OCI-LY1 (cell line): ENCODE results near the gene NME5.

Source experiments
- H2AFZ ChIP-seq: fragments of 200-600 bp; sonication (generic), shearing (Covaris generic); 2 replicates; pipeline ENCODE4 v1.6.0; 2014; ENCODE audit warnings: antibody characterized with exemption, mild to moderate bottlenecking, low read length
- H3F3A ChIP-seq: fragments of 200-600 bp; sonication (generic), shearing (Covaris generic); 2 replicates; pipeline ENCODE4 v1.6.0; 2014; ENCODE audit warnings: mild to moderate bottlenecking, antibody characterized with exemption, low read length, moderate library complexity; ENCODE audit not compliant: insufficient read depth
- H3K27ac ChIP-seq: fragments of 200-600 bp; sonication (generic); 2 replicates; pipeline ENCODE4 v1.5.1; 2014; ENCODE audit warnings: low read length, mixed run types, mild to moderate bottlenecking, low read depth; ENCODE audit not compliant: poor library complexity, severe bottlenecking
- H3K27me3 ChIP-seq: fragments of 200-600 bp; sonication (generic); 2 replicates; pipeline ENCODE4 v1.6.0; 2014; ENCODE audit warnings: antibody characterized with exemption, mild to moderate bottlenecking, low read length, moderate library complexity; ENCODE audit not compliant: insufficient read depth
- H3K36me3 ChIP-seq: fragments of 200-600 bp; sonication (generic); 2 replicates; pipeline ENCODE4 v1.6.1; 2014; ENCODE audit warnings: mild to moderate bottlenecking, antibody characterized with exemption, low read length, moderate library complexity, mixed read lengths; ENCODE audit not compliant: insufficient read depth
- H3K4me1 ChIP-seq: fragments of 200-600 bp; sonication (generic); 2 replicates; pipeline ENCODE4 v1.5.1; 2014; ENCODE audit warnings: mild to moderate bottlenecking, low read length, moderate library complexity; ENCODE audit not compliant: insufficient read depth, severe bottlenecking
- H3K4me2 ChIP-seq: fragments of 200-600 bp; sonication (generic), shearing (Covaris generic); 2 replicates; pipeline ENCODE4 v1.6.1; 2014; ENCODE audit warnings: low read length
- H3K4me3 ChIP-seq: fragments of 200-600 bp; sonication (generic); 2 replicates; pipeline ENCODE4 v1.5.1; 2014; ENCODE audit warnings: low read length, low read depth, mild to moderate bottlenecking, mixed read lengths; ENCODE audit not compliant: poor library complexity, severe bottlenecking
- H3K79me2 ChIP-seq: fragments of 200-600 bp; shearing (Covaris generic); 2 replicates; pipeline ENCODE4 v1.6.1; 2016; ENCODE audit warnings: mixed run types, low read length, mixed read lengths; ENCODE audit not compliant: insufficient read depth
- H3K9ac ChIP-seq: fragments of 200-600 bp; sonication (generic), shearing (Covaris generic); 2 replicates; pipeline ENCODE4 v1.6.1; 2014; ENCODE audit warnings: mild to moderate bottlenecking, low read length, mixed read lengths
- H3K9me2 ChIP-seq: fragments of 200-600 bp; sonication (generic), shearing (Covaris generic); 2 replicates; pipeline ENCODE4 v1.6.1; 2014; ENCODE audit warnings: low read depth, mild to moderate bottlenecking, low read length, mixed read lengths
- H3K9me3 ChIP-seq: fragments of 200-600 bp; shearing (Covaris generic); 2 replicates; pipeline ENCODE4 v1.6.1; 2014; ENCODE audit warnings: low read length, mixed read lengths
- H4K20me1 ChIP-seq: fragments of 200-600 bp; sonication (generic), shearing (Covaris generic); 2 replicates; pipeline ENCODE4 v1.6.0; 2016; ENCODE audit warnings: mild to moderate bottlenecking, low read length; ENCODE audit not compliant: insufficient read depth
- EZH2 ChIP-seq: fragments of 200-600 bp; sonication (generic), shearing (Covaris generic); IDR thresholded peaks from 2 replicates; pipeline ENCODE4 v1.8.0; 2017; ENCODE audit warnings: borderline replicate concordance, mixed run types, mild to moderate bottlenecking, antibody characterized with exemption, low read length, moderate library complexity, mixed read lengths
- TF ChIP-seq, protein P1 (sequence below): fragments of 200-600 bp; sonication (generic), shearing (Covaris generic); IDR thresholded peaks from 2 replicates; pipeline ENCODE4 v1.5.1; 2017; ENCODE audit warnings: mild to moderate bottlenecking, antibody characterized with exemption, low read length, moderate library complexity, mixed read lengths

Gene NME5

DNA sequence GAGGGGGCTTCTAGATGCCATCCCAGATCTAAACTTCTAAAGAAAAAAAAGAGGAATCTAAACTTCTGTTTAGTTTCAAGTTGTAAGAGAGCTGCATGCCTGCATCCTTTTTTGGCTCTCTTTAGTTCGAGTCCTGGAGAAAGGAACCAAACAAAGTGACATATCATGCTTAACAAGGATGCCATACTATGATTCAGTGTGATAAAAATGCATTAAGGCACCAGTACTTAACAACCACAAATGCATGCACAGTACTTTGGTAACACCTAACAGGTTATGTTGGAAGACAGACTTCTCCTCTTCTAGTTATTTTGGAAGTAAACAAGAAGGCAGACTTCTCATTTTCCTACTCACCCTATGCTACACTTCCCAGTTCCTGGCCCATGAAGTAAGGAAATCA lies 27.3 kb downstream of the NME5 start:
- Histone ChIP-seq H3K9me2 (no peaks in the 10 kb centered on the region), H3K27ac (no peak overlapping the region), H3K36me3 (no peaks in the 10 kb centered on the region), H3F3A (no peaks in the 10 kb centered on the region), H4K20me1 (no peaks in the 10 kb centered on the region), H3K79me2 (no peaks in the 10 kb centered on the region), H3K4me2 (no peak overlapping the region), H2AFZ (no peak overlapping the region), H3K4me3 (no peak overlapping the region), H3K27me3 (no peaks in the 10 kb centered on the region; the same call in 1 of the 2 replicates), H3K9ac (no peak overlapping the region), H3K4me1 (no peaks in the 10 kb centered on the region), H3K9me3 (no peaks in the 10 kb centered on the region)
- TF ChIP-seq, protein P1, sequence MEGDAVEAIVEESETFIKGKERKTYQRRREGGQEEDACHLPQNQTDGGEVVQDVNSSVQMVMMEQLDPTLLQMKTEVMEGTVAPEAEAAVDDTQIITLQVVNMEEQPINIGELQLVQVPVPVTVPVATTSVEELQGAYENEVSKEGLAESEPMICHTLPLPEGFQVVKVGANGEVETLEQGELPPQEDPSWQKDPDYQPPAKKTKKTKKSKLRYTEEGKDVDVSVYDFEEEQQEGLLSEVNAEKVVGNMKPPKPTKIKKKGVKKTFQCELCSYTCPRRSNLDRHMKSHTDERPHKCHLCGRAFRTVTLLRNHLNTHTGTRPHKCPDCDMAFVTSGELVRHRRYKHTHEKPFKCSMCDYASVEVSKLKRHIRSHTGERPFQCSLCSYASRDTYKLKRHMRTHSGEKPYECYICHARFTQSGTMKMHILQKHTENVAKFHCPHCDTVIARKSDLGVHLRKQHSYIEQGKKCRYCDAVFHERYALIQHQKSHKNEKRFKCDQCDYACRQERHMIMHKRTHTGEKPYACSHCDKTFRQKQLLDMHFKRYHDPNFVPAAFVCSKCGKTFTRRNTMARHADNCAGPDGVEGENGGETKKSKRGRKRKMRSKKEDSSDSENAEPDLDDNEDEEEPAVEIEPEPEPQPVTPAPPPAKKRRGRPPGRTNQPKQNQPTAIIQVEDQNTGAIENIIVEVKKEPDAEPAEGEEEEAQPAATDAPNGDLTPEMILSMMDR, result no peak
- no peak for TF ChIP-seq EZH2

DNA sequence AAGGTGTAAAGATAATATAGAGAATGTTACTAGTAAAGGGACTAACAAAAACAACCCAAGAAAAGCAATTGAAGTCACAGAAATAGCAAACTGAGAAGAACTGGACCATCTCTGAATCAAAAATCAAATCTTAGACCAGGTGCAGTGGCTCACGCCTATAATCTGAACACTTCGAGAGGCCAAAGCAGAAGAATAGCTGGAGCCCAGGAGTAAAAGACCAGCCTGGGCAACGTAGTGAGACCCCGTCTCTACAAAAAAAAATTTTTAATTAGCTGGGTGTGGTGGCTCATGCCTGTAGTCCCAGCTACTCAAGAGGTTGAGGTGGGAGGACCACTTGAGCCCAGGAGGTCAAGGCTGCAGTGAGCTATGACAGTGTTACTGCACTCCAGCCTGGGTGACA lies 28.0 kb downstream of the NME5 start:
- no peaks in the 10 kb centered on the region for H3K27me3 ChIP-seq
- no peak for TF ChIP-seq EZH2
- TF ChIP-seq, protein P1, result no peak
- no peaks in the 10 kb centered on the region for H3K9me2 ChIP-seq
- no peaks in the 10 kb centered on the region for H4K20me1 ChIP-seq
- no peak overlapping the region for H3K4me3 ChIP-seq
- H3K9me3 ChIP-seq, result no peaks in the 10 kb centered on the region
- H3K9ac ChIP-seq, result no peak overlapping the region
- no peaks in the 10 kb centered on the region for H3K36me3 ChIP-seq
- H3K27ac ChIP-seq, result no peak overlapping the region
- no peak overlapping the region for H3K4me2 ChIP-seq
- H3F3A ChIP-seq, result no peaks in the 10 kb centered on the region
- H3K4me1 ChIP-seq, result no peaks in the 10 kb centered on the region
- no peak overlapping the region for H2AFZ ChIP-seq
- no peaks in the 10 kb centered on the region for H3K79me2 ChIP-seq

DNA sequence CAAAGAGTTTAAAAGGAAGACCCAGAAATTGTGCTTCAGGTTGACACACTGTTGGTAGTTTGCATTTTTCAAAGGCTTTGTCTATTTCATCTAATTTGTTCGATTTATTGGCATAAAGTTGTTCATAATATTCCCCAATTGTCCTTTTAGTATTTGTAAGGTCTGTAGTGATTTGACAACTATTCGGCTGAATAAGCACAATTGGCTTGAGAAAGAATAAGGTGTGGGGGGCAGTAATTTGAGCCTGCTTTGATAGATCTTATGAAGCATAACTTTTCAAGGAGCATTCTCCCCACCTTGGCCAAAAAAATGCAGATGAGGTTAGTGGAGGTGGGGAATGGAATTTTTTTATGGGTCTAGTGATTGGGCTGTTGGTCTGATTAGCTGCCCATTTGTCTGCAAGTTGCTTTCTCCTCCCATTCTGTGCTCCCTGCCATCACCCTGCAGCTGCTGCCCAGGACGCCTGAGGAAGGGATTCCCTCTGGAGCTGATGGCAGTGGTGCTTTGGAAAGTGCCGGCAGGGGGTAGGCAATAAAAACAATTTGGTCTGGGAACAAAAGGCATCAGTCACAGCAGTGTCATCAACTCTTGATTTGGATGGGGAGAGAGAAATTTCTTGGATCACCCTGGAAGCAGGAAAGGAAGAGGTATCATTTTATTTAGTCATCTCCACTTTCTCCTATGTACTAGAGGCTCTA lies 28.8 kb downstream of the NME5 start:
- TF ChIP-seq EZH2, result no peak
- TF ChIP-seq, protein P1, result no peak
- H3K9me3 ChIP-seq, result no peaks in the 10 kb centered on the region
- no peaks in the 10 kb centered on the region for H3K27me3 ChIP-seq
- H3K9me2 ChIP-seq, result no peaks in the 10 kb centered on the region
- H2AFZ ChIP-seq, result no peak overlapping the region
- no peaks in the 10 kb centered on the region for H3F3A ChIP-seq
- no peak overlapping the region for H3K4me2 ChIP-seq
- no peaks in the 10 kb centered on the region for H3K79me2 ChIP-seq
- H3K9ac ChIP-seq, result no peak overlapping the region
- no peak overlapping the region for H3K27ac ChIP-seq
- H3K4me3 ChIP-seq, result no peak overlapping the region
- no peaks in the 10 kb centered on the region for H4K20me1 ChIP-seq
- no peaks in the 10 kb centered on the region for H3K36me3 ChIP-seq
- no peaks in the 10 kb centered on the region for H3K4me1 ChIP-seq
